Measurements from ENCODE around the gene CA5B.

CA5B gene

DNA sequence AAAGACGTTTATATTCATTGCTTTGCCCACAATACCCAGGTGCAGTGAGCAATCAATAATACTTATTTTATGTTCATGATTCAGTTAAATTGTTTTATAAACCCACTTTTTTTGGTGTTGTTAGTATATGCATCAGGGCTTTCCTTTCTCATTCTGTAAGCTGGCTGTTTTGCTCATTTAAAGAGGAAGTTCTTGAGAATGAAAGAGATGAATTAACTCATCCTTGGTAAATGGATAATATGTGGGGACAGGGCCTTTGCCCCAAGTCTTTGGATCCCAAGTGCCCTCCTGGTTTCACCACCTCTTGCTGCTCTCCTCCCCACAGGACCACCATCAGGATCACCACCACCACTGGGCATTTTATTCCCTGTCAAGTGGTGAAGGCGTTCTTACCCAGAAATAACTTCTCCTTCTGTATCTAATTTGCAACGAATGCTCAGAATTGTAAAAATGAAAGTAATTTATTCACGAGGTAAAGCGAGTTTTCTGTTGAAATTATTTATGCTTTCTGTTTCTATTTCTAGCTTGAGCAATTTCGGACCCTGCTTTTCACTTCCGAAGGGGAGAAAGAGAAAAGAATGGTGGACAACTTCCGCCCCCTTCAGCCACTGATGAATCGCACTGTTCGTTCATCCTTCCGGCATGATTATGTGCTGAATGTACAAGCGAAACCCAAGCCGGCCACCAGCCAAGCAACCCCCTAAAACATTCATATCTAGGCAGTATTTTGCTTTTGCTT lies 44.1 kb downstream of the CA5B start:
- H3K4me3 Mint-ChIP-seq: no peak overlapping the region
- no peaks in the 10 kb centered on the region for H3K9me3 Mint-ChIP-seq
- H3K27me3 Mint-ChIP-seq (ENCODE audit: low read depth): no peaks in the 10 kb centered on the region

GRCh38 chrX:15785176-15785750 lies 47.2 kb downstream of the CA5B start:
- Mint-ChIP-seq H3K9me3 (no peaks in the 10 kb centered on the region), H3K4me1 (no peaks in the 10 kb centered on the region), H3K27me3 (ENCODE audit: low read depth) (no peaks in the 10 kb centered on the region), H3K36me3 (ENCODE audit: low read depth) (peaks cover 23% of the 10 kb centered on the region), H3K4me3 (no peak overlapping the region), H3K27ac (no peak overlapping the region)
- TF ChIP-seq CTCF (IDR thresholded peaks at IDR 0.05; ENCODE audit: unreplicated experiment in 3 of 3): no peak

More for the DNA sequence above, 44.1 kb downstream of the CA5B start:
- TF ChIP-seq CTCF (IDR thresholded peaks at IDR 0.05; ENCODE audit: unreplicated experiment in 3 of 3): no peak
- Mint-ChIP-seq H3K27ac (no peak overlapping the region), H3K4me1 (no peaks in the 10 kb centered on the region), H3K36me3 (ENCODE audit: low read depth) (peaks cover 23% of the 10 kb centered on the region)

GRCh38 chrX:15786915-15787314 lies 48.8 kb downstream of the CA5B start:
- TF ChIP-seq CTCF (IDR thresholded peaks at IDR 0.05; ENCODE audit: unreplicated experiment in 3 of 3): no peak
- Mint-ChIP-seq H3K36me3 (ENCODE audit: low read depth) (peaks cover 18% of the 10 kb centered on the region), H3K27ac (no peak overlapping the region), H3K4me1 (no peaks in the 10 kb centered on the region), H3K9me3 (no peaks in the 10 kb centered on the region), H3K4me3 (peak overlapping the region in 1 of 3 experiments; percentile 22), H3K27me3 (ENCODE audit: low read depth) (no peaks in the 10 kb centered on the region)

DNA sequence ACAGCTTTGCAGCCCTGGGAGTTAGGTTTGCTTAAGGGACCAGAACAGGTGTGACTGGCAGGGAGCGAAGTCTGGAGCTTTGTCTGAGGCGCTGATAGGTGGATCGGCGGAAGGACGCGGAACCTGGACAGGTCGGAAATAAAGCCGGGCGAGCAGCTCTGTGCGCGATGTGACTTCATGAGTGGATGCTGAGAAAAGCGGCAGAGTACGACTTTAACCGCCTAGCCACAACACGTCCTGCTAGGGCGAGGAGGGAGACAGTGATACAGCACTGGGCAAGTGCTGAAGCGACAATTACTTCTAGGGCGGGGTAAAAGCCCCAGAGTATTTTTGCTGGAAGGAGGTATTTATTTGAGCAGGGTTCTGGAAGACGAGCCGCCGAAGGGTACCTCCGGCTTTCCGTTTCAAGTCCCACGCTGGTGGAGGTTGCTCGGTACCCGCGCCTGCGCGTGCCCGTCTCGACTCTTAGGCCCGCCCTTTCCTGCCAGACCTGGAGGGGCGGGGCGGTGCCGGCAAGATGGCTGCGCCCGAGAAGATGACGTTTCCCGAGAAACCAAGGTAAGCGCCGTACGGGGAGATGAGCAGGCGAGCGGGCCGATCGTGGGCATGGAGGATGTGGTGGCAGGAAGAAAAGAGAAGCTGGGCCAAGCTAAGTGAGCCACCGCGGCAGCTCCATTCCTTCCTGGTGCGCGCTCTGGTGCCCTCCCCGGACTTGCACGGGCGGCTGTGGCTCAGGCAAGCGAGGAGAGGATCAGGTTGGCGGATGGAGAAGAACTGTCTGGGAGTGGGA lies 52.1 kb downstream of the CA5B start, which contains the start of gene ZRSR2:
TSS of gene ZRSR2 (plus strand) at position 506 of the 790 bp plus-strand sequence. CDS start at position 518, 12 bp downstream.
- TF ChIP-seq CTCF (IDR thresholded peaks at IDR 0.05; ENCODE audit: unreplicated experiment in 3 of 3): no peak
- Mint-ChIP-seq H3K36me3 (ENCODE audit: low read depth) (peaks cover 18% of the 10 kb centered on the region), H3K4me1 (no peaks in the 10 kb centered on the region), H3K27me3 (ENCODE audit: low read depth) (no peaks in the 10 kb centered on the region), H3K9me3 (no peaks in the 10 kb centered on the region), H3K4me3 (no peak within 1 kb of the TSS), H3K27ac (no peak within 1 kb of the TSS)

DNA sequence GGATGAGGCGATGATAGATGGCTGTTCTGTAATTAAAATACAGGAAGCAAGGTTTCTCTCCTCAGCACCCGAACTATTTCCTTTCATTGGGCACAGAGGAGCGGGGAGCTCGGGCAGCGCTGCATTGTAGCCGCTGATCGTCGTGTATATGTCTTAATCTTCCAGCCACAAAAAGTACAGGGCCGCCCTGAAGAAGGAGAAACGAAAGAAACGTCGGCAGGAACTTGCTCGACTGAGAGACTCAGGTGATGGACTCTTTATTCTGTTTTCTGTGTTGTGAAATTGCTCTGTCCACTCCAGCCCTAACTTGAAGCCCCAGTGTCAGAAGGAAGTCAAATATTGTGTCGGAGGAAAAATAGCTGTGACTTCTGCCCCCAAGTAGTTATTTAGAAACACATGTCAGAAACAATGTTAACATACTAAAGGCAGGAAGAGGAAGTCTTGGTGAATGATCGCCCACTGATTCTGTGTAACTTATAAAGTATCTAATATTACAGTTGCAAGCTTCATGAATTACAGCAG lies 52.8 kb downstream of the CA5B start:
- TF ChIP-seq CTCF (IDR thresholded peaks at IDR 0.05; ENCODE audit: unreplicated experiment in 3 of 3): no peak
- H3K27ac Mint-ChIP-seq: no peak overlapping the region
- peaks cover 19% of the 10 kb centered on the region for H3K36me3 Mint-ChIP-seq (ENCODE audit: low read depth)
- H3K9me3 Mint-ChIP-seq: no peaks in the 10 kb centered on the region
- no peaks in the 10 kb centered on the region for H3K4me1 Mint-ChIP-seq
- no peak overlapping the region for H3K4me3 Mint-ChIP-seq
- H3K27me3 Mint-ChIP-seq (ENCODE audit: low read depth): no peaks in the 10 kb centered on the region

Data from nephron (organoid).